H9 (cell line): ENCODE data around the gene RAD50. TPM values are rescaled to one million over a fixed set of nuclear protein-coding genes. Genes with fewer than 3 reads are reported as not detected.

Source experiments
- DNase-seq: peaks from one replicate; pipeline ENCODE4 v3.0.0-alpha.2; 2017
- H2AFZ ChIP-seq: one replicate; pipeline ENCODE4 v1.6.1; 2013; ENCODE audit warnings: mild to moderate bottlenecking, low read length, control low read depth, moderate library complexity
- H2AK5ac ChIP-seq: 2 replicates; pipeline ENCODE4 v1.6.1; 2013; ENCODE audit warnings: low read length, control low read depth, mixed read lengths; ENCODE audit not compliant: insufficient read length
- H2BK120ac ChIP-seq: one replicate; pipeline ENCODE4 v1.6.1; 2013; ENCODE audit warnings: low read depth, mild to moderate bottlenecking, low read length, control low read depth, inconsistent platforms; ENCODE audit not compliant: poor library complexity, severe bottlenecking
- H2BK12ac ChIP-seq: 2 replicates; pipeline ENCODE4 v1.6.1; 2013; ENCODE audit warnings: low read length, control low read depth, mixed read lengths, low read depth; ENCODE audit not compliant: insufficient read length
- H2BK15ac ChIP-seq: 2 replicates; pipeline ENCODE4 v1.6.1; 2013; ENCODE audit warnings: low read depth, low read length, control low read depth
- H2BK20ac ChIP-seq: one replicate; pipeline ENCODE4 v1.6.1; 2013; ENCODE audit warnings: low read depth, mild to moderate bottlenecking, low read length, control low read depth, inconsistent platforms; ENCODE audit not compliant: poor library complexity, severe bottlenecking
- H2BK5ac ChIP-seq: 2 replicates; pipeline ENCODE4 v1.6.1; 2013; ENCODE audit warnings: low read length, control low read depth, mixed read lengths; ENCODE audit not compliant: insufficient read length
- H3K14ac ChIP-seq: 2 replicates; pipeline ENCODE4 v1.6.1; 2013; ENCODE audit warnings: low read length, control low read depth; ENCODE audit not compliant: insufficient read depth
- H3K18ac ChIP-seq: 2 replicates; pipeline ENCODE4 v1.6.1; 2013; ENCODE audit warnings: low read depth, mild to moderate bottlenecking, mixed read lengths, low read length, control low read depth; ENCODE audit not compliant: insufficient read length
- H3K23ac ChIP-seq: 2 replicates; pipeline ENCODE4 v1.6.1; 2013; ENCODE audit warnings: low read length, control low read depth, mixed read lengths, low read depth; ENCODE audit not compliant: insufficient read length
- H3K23me2 ChIP-seq: 2 replicates; pipeline ENCODE4 v1.6.1; 2013; ENCODE audit warnings: low read depth, mild to moderate bottlenecking, mixed read lengths, low read length, control low read depth; ENCODE audit not compliant: insufficient read length, poor library complexity, severe bottlenecking
- H3K27ac ChIP-seq: 2 replicates; pipeline ENCODE4 v1.5.1; 2013; ENCODE audit warnings: low read length, control low read depth, mixed read lengths, low read depth; ENCODE audit not compliant: insufficient read length
- H3K27me3 ChIP-seq: 2 replicates; pipeline ENCODE4 v1.6.1; 2013; ENCODE audit warnings: low read length, control low read depth, inconsistent platforms; ENCODE audit not compliant: insufficient read depth
- H3K4ac ChIP-seq: 2 replicates; pipeline ENCODE4 v1.6.1; 2013; ENCODE audit warnings: low read depth, mild to moderate bottlenecking, control low read depth, inconsistent platforms, low read length, moderate library complexity
- H3K4me1 ChIP-seq: 2 replicates; pipeline ENCODE4 v1.6.1; 2013; ENCODE audit warnings: low read length, control low read depth, inconsistent platforms; ENCODE audit not compliant: insufficient read depth
- H3K4me2 ChIP-seq: 2 replicates; pipeline ENCODE4 v1.6.1; 2013; ENCODE audit warnings: low read length, control low read depth, mixed read lengths; ENCODE audit not compliant: insufficient read length, insufficient read depth
- H3K56ac ChIP-seq: 2 replicates; pipeline ENCODE4 v1.6.1; 2013; ENCODE audit warnings: low read depth, mild to moderate bottlenecking, mixed read lengths, low read length, control low read depth; ENCODE audit not compliant: insufficient read length
- H3K79me1 ChIP-seq: 2 replicates; pipeline ENCODE4 v1.6.1; 2013; ENCODE audit warnings: low read depth, mild to moderate bottlenecking, moderate library complexity, low read length, control low read depth, inconsistent platforms; ENCODE audit not compliant: insufficient read depth, poor library complexity, severe bottlenecking
- H3K79me2 ChIP-seq: 2 replicates; pipeline ENCODE4 v1.6.1; 2013; ENCODE audit warnings: low read length, control low read depth, inconsistent platforms; ENCODE audit not compliant: insufficient read depth
- H3K9ac ChIP-seq: 2 replicates; pipeline ENCODE4 v1.6.1; 2013; ENCODE audit warnings: low read length, control low read depth, mixed read lengths; ENCODE audit not compliant: insufficient read length; ENCODE audit errors: extremely low read depth
- H3K9me3 ChIP-seq: one replicate; pipeline ENCODE4 v1.6.1; 2013; ENCODE audit warnings: low read depth, low read length, inconsistent platforms; ENCODE audit not compliant: control insufficient read depth
- H3T11ph ChIP-seq: one replicate; pipeline ENCODE4 v1.6.1; 2013; ENCODE audit warnings: mild to moderate bottlenecking, low read length, control low read depth, inconsistent platforms
- H4K20me1 ChIP-seq: one replicate; pipeline ENCODE4 v1.6.1; 2013; ENCODE audit not compliant: control insufficient read depth, insufficient read length, insufficient read depth
- H4K5ac ChIP-seq: 2 replicates; pipeline ENCODE4 v1.6.1; 2013; ENCODE audit warnings: low read depth, mild to moderate bottlenecking, mixed read lengths, low read length, control low read depth; ENCODE audit not compliant: insufficient read length
- H4K8ac ChIP-seq: replicated peaks from 2 replicates; pipeline ENCODE4 v1.6.1; 2013; ENCODE audit warnings: low read length, control low read depth, mixed read lengths, low read depth; ENCODE audit not compliant: insufficient read length
- H4K91ac ChIP-seq: 2 replicates; pipeline ENCODE4 v1.6.1; 2013; ENCODE audit warnings: low read depth, mild to moderate bottlenecking, moderate library complexity, mixed read lengths, low read length, control low read depth; ENCODE audit not compliant: insufficient read length
- H3K27ac Mint-ChIP-seq, 3 experiments: 2 replicates in 2 of 3; 3 replicates in 1 of 3; pipeline ENCODE4 v1.8.0; 2020 to 2021; ENCODE audit warnings: mixed read lengths in 3 of 3, mild to moderate bottlenecking in 1 of 3, moderate library complexity in 1 of 3
- H3K27me3 Mint-ChIP-seq: 2 replicates; pipeline ENCODE4 v1.8.0; 2021; ENCODE audit warnings: low read depth, mild to moderate bottlenecking, moderate library complexity, mixed read lengths
- H3K36me3 Mint-ChIP-seq, 3 experiments: 2 replicates in 2 of 3; 3 replicates in 1 of 3; pipeline ENCODE4 v1.8.0; 2020 to 2021; ENCODE audit warnings: low read depth in 3 of 3, mixed read lengths in 3 of 3; ENCODE audit not compliant: insufficient read depth in 1 of 3
- H3K4me1 Mint-ChIP-seq, 2 experiments: 2 replicates each; pipeline ENCODE4 v1.8.0; 2020; ENCODE audit warnings: mixed read lengths in 2 of 2
- H3K4me3 Mint-ChIP-seq, 2 experiments: 2 replicates in 1 of 2; 3 replicates in 1 of 2; pipeline ENCODE4 v1.8.0; 2020 to 2021; ENCODE audit warnings: mild to moderate bottlenecking in 2 of 2, mixed read lengths in 2 of 2, moderate library complexity in 1 of 2
- H3K9me3 Mint-ChIP-seq, 2 experiments: 2 replicates in 1 of 2; 3 replicates in 1 of 2; pipeline ENCODE4 v1.8.0; 2020; ENCODE audit warnings: mild to moderate bottlenecking in 2 of 2, mixed read lengths in 2 of 2, moderate library complexity in 1 of 2
- CTCF ChIP-seq: fragments of 200-600 bp; sonication (generic); conservative IDR thresholded peaks from 3 replicates; pipeline ENCODE4 v1.8.0; 2021; ENCODE audit warnings: antibody characterized with exemption, mild to moderate bottlenecking
- WGBS: extraction: QIAGEN DNeasy Blood & Tissue Kit; methylation state at CpG from one replicate; pipeline ENCODE4 v1.1.7; 2013; ENCODE audit warnings: missing lambda C conversion rate, low lambda C conversion rate, mixed read lengths; ENCODE audit not compliant: insufficient read length; ENCODE audit errors: extremely low coverage; 5-methylcytosine and 5-hydroxymethylcytosine counted together
- total RNA-seq: library from RNA; stranded (reverse); gene quantifications from 2 replicates; pipeline ENCODE4 v1.2.1, GENCODE V29; 2021

The RAD50 gene
- total RNA-seq, 1 experiment from 2014 or later: 46.1 TPM

- Histone ChIP-seq H3K23me2 (no peaks in the 10 kb centered on the region), H3K9me3 (no peaks in the 10 kb centered on the region), H3K4ac (no peak overlapping the region), H3K9ac (no peak overlapping the region), H2BK12ac (no peak overlapping the region), H3K27me3 (no peaks in the 10 kb centered on the region), H2AK5ac (no peak overlapping the region), H3K27ac (no peak overlapping the region), H4K5ac (no peak overlapping the region), H4K20me1 (no peaks in the 10 kb centered on the region), H2AFZ (no peak overlapping the region), H2BK120ac (no peak overlapping the region), H3K14ac (no peak overlapping the region), H2BK20ac (no peak overlapping the region), H3K4me1 (peaks cover 4% of the 10 kb centered on the region; the same call in 1 of the 2 replicates), H3T11ph (no peak overlapping the region), H2BK15ac (no peak overlapping the region), H4K8ac (no peak overlapping the region), H3K56ac (no peak overlapping the region), H3K23ac (no peak overlapping the region), H3K18ac (no peak overlapping the region), H3K4me2 (no peak overlapping the region), H3K79me2 (no peaks in the 10 kb centered on the region), H3K79me1 (no peaks in the 10 kb centered on the region), H2BK5ac (no peak overlapping the region), H4K91ac (no peak overlapping the region)
- no peak for TF ChIP-seq CTCF
- no peaks in the 10 kb centered on the region; the same call in none of the 2 replicates for H3K27me3 Mint-ChIP-seq
- no peaks in the 10 kb centered on the region for H3K9me3 Mint-ChIP-seq
- H3K4me3 Mint-ChIP-seq: no peak overlapping the region
- H3K27ac Mint-ChIP-seq: no peak overlapping the region
- H3K4me1 Mint-ChIP-seq: peaks cover 13 to 16% of the 10 kb centered on the region in 2 experiments
- DNase-seq: no peak
- H3K36me3 Mint-ChIP-seq: peaks cover 7 to 53% (median 36%) of the 10 kb centered on the region in 3 experiments
- no CpG with 5 or more reads among the region's 4 CpGs for WGBS
These were observed 83.8 kb downstream of the RAD50 start for GRCh38 chr5:132640613-132641012.
